ENCODE results near the gene PACRG. TPM values are rescaled to one million over a fixed set of nuclear protein-coding genes. Genes with fewer than 3 reads are reported as not detected.
A peak's percentile ranks its signal among the peaks of the same experiment; 100 is the strongest.

PACRG gene
- polyA plus RNA-seq, 2 of the 4 experiments (the other 2 are of a cell fraction) = 0.14 to 0.30 TPM

GRCh38 chr6:163354085-163354484, 626.3 kb downstream of the PACRG start:
- ATAC-seq (no peak), DNase-seq (ENCODE audit: low read depth in 1 of 2, low spot score in 1 of 2) (no peak), FAIRE-seq (no peak)
- Histone ChIP-seq H3K4me1 (no peaks in the 10 kb centered on the region), H3K9me3 (no peaks in the 10 kb centered on the region), H3K27ac (no peak overlapping the region), H3K4me3 (no peak overlapping the region), H3K4me2 (no peak overlapping the region)
- 83% methylated on average over 8 of the region's 8 CpGs for WGBS (ENCODE audit: missing lambda C conversion rate)
- no peak for TF ChIP-seq ATOH8 (CRISPR knock-in tag; IDR thresholded peaks at IDR 0.05; ENCODE audit: low read depth)
- TF ChIP-seq ZSCAN20 (CRISPR knock-in tag; IDR thresholded peaks at IDR 0.05) = no peak
- TF ChIP-seq CBX8 (IDR thresholded peaks at IDR 0.05) = no peak
- TF ChIP-seq NR3C1 (IDR thresholded peaks at IDR 0.05) = no peak
- TF ChIP-seq FOSL2 (IDR thresholded peaks at IDR 0.05) = no peak
- TF ChIP-seq FOSL2 (CRISPR knock-in tag; IDR thresholded peaks at IDR 0.05) = no peak
- no peak for TF ChIP-seq MAFK (IDR thresholded peaks at IDR 0.05; ENCODE audit: partially characterized antibody)
- no peak for TF ChIP-seq POLR2AphosphoS2 (conservative IDR thresholded peaks at IDR 0.05; ENCODE audit: low read length)
- CTCF ChIA-PET = no interaction called here
- POLR2A ChIA-PET = no interaction called here

- H3K4me3 ChIP-seq = no peak overlapping the region
- no peak for FAIRE-seq
- POLR2A ChIA-PET = no interaction called here
- TF ChIP-seq HOXB5 (CRISPR knock-in tag; IDR thresholded peaks at IDR 0.05) (no peak), REST (IDR thresholded peaks at IDR 0.05) (no peak), RNF2 (IDR thresholded peaks at IDR 0.05; ENCODE audit: borderline replicate concordance, low read depth) (no peak)
- no peak for ATAC-seq
- H3K9me3 ChIP-seq = no peaks in the 10 kb centered on the region
- CTCF ChIA-PET = no interaction called here
- no peak for DNase-seq (ENCODE audit: low read depth in 1 of 2, low spot score in 1 of 2)
- no peak overlapping the region for H3K27ac ChIP-seq
- H3K4me2 ChIP-seq = no peak overlapping the region
- no peaks in the 10 kb centered on the region for H3K4me1 ChIP-seq
- WGBS (ENCODE audit: missing lambda C conversion rate) = 87% methylated on average over 13 of the region's 13 CpGs
Observed at GRCh38 chr6:163354761-163355425, 627.1 kb downstream of the PACRG start.

- FAIRE-seq = no peak
- ATAC-seq = no peak
- no peak overlapping the region for H3K4me3 ChIP-seq
- WGBS (ENCODE audit: missing lambda C conversion rate) = 76% methylated on average over 8 of the region's 9 CpGs
- ChIA-PET CTCF (no interaction called here), POLR2A (no interaction called here)
- no peaks in the 10 kb centered on the region for H3K9me3 ChIP-seq
- TF ChIP-seq HOXB13 (CRISPR knock-in tag; IDR thresholded peaks at IDR 0.05; ENCODE audit: low read depth) (no peak), EP300 (IDR thresholded peaks at IDR 0.05) (no peak), RAD21 (conservative IDR thresholded peaks at IDR 0.05 in 1 of 2, IDR thresholded peaks at IDR 0.05 in 1 of 2) (no peak), SREBF2 (IDR thresholded peaks at IDR 0.05) (no peak)
- no peaks in the 10 kb centered on the region for H3K4me1 ChIP-seq
- DNase-seq (ENCODE audit: low read depth in 1 of 2, low spot score in 1 of 2) = no peak
- no peak overlapping the region for H3K27ac ChIP-seq
- H3K4me2 ChIP-seq = no peak overlapping the region
Observed at GRCh38 chr6:163355426-163355991, 627.7 kb downstream of the PACRG start.

- FAIRE-seq = no peak
- Histone ChIP-seq H3K4me1 (no peaks in the 10 kb centered on the region), H3K27ac (no peak overlapping the region), H3K4me3 (no peak overlapping the region), H3K9me3 (no peaks in the 10 kb centered on the region), H3K4me2 (no peak overlapping the region)
- peak in 1 of 2 experiments; percentile 43; a peak in 2 of 6 replicates for ATAC-seq
- CTCF ChIA-PET = no interaction called here
- 77% methylated on average over 5 of the region's 13 CpGs for WGBS (ENCODE audit: missing lambda C conversion rate)
- POLR2A ChIA-PET = no interaction called here
- DNase-seq (ENCODE audit: low read depth in 1 of 2, low spot score in 1 of 2) = no peak
- TF ChIP-seq NFE2L2 (conservative IDR thresholded peaks at IDR 0.05; ENCODE audit: low read length) (no peak), BHLHE40 (IDR thresholded peaks at IDR 0.05; ENCODE audit: low read depth, low read length) (no peak), SREBF2 (IDR thresholded peaks at IDR 0.05) (no peak), ELK1 (IDR thresholded peaks at IDR 0.05; ENCODE audit: low read depth, low read length) (no peak), ESRRA (IDR thresholded peaks at IDR 0.05; ENCODE audit: borderline replicate concordance, low read length) (no peak), RAD21 (conservative IDR thresholded peaks at IDR 0.05 in 1 of 2, IDR thresholded peaks at IDR 0.05 in 1 of 2) (no peak), EHMT2 (IDR thresholded peaks at IDR 0.05; ENCODE audit: low read depth) (no peak), E2F6 (IDR thresholded peaks at IDR 0.05; ENCODE audit: borderline replicate concordance, low read depth) (no peak), PBX3 (IDR thresholded peaks at IDR 0.05) (no peak)
Observed at GRCh38 chr6:163356324-163356723, 628.5 kb downstream of the PACRG start.
